ENCODE data around the gene TAF1D.

TAF1D gene

DNA sequence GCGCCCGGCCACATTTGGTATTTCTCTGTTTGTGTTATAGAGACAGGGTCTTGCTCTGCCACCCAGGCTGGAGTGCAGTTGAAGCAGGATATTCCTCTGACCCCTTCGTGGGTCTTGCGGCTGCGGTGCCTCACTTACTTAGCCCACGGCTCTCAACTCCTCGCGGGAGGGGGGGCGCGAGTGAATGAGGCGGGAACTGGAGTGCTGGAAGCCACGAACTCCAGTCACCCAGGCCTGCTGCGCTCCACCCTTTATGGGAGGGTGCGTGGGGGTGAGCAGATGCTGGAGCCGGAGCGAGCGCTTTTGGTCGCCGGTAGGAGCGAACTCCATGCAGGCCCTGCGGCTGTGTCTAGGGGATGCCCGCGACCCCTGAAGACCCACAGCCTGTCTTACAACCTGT, 2.0 kb upstream of the TAF1D start:
- Mint-ChIP-seq H3K36me3 (ENCODE audit: insufficient read depth) (peaks cover 33% of the 10 kb centered on the region), H3K27ac (ENCODE audit: low read depth) (no peak overlapping the region), H3K9me3 (no peaks in the 10 kb centered on the region), H3K4me3 (peak overlapping the region; percentile 100), H3K27me3 (no peaks in the 10 kb centered on the region), H3K4me1 (peaks cover 47% of the 10 kb centered on the region)
- no peak for ATAC-seq (replicated peaks; ENCODE audit: extremely low read depth, poor library complexity, severe bottlenecking)
- DNase-seq (ENCODE audit: low spot score in 2 of 2) = no peak

DNA sequence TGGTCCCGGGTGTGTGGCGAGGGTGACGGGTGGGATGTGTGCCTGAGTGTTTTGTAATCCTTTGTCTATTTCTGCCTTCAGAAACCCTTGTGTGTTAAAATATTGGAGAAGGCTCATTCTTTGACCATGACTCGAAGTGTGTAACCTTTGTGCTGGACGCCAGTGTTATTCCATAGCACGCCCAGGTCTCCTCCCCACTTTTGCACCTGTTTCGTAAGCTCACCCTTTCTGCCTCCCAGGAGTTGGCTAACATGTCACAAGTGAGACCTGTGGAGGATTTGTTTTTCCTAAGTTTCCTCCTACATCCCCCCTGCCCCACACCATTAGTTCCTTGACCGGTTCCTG, 559 bp upstream of the TAF1D start:
- H3K9me3 Mint-ChIP-seq = no peaks in the 10 kb centered on the region
- peak overlapping the region; percentile 100 for H3K4me3 Mint-ChIP-seq
- H3K4me1 Mint-ChIP-seq = peaks cover 62% of the 10 kb centered on the region
- DNase-seq (ENCODE audit: low spot score in 2 of 2) (no peak), ATAC-seq (replicated peaks; ENCODE audit: extremely low read depth, poor library complexity, severe bottlenecking) (peak; percentile 1)
- H3K36me3 Mint-ChIP-seq (ENCODE audit: insufficient read depth) = peaks cover 46% of the 10 kb centered on the region
- H3K27ac Mint-ChIP-seq (ENCODE audit: low read depth) = peak overlapping the region; percentile 99
- no peaks in the 10 kb centered on the region for H3K27me3 Mint-ChIP-seq

GRCh38 chr11:93740730-93741093, 583 bp downstream of the TAF1D start:
- DNase-seq (ENCODE audit: low spot score in 2 of 2) (peak in 1 of 2 donors; percentile 57), ATAC-seq (replicated peaks; ENCODE audit: extremely low read depth, poor library complexity, severe bottlenecking) (peak; percentile 65)
- H3K4me1 Mint-ChIP-seq = peaks cover 73% of the 10 kb centered on the region
- no peaks in the 10 kb centered on the region for H3K9me3 Mint-ChIP-seq
- H3K27me3 Mint-ChIP-seq = no peaks in the 10 kb centered on the region
- peak overlapping the region; percentile 100 for H3K4me3 Mint-ChIP-seq
- peaks cover 57% of the 10 kb centered on the region for H3K36me3 Mint-ChIP-seq (ENCODE audit: insufficient read depth)
- H3K27ac Mint-ChIP-seq (ENCODE audit: low read depth) = peak overlapping the region; percentile 99

GRCh38 chr11:93740031-93740729, 1.1 kb downstream of the TAF1D start:
- DNase-seq (ENCODE audit: low spot score in 2 of 2) (no peak), ATAC-seq (replicated peaks; ENCODE audit: extremely low read depth, poor library complexity, severe bottlenecking) (no peak)
- H3K27ac Mint-ChIP-seq (ENCODE audit: low read depth) = peak overlapping the region; percentile 99
- no peaks in the 10 kb centered on the region for H3K9me3 Mint-ChIP-seq
- H3K4me3 Mint-ChIP-seq = peak overlapping the region; percentile 100
- H3K27me3 Mint-ChIP-seq = no peaks in the 10 kb centered on the region
- H3K36me3 Mint-ChIP-seq (ENCODE audit: insufficient read depth) = peaks cover 59% of the 10 kb centered on the region
- peaks cover 75% of the 10 kb centered on the region for H3K4me1 Mint-ChIP-seq

DNA sequence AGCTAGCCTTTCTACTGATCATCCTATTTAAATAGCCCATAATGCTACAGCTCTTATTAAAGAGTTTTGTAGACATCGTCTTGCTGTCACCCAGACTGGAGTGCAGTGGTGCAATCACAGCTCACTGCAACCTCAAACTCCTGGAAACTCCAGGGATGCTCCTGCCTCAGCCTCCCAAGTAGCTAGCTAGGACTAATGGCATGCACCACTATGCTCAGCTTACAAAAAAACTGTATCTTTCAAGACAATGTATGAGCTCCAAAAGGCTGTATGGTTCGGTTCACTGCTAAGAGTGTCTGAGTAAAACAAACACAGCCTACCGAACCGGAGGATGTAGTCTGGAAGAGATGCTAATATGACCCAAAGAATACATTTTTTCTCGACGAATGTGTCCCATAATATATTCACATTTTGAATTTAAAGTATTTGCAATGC, 2.6 kb downstream of the TAF1D start:
- ATAC-seq (replicated peaks; ENCODE audit: extremely low read depth, poor library complexity, severe bottlenecking) (no peak), DNase-seq (ENCODE audit: low spot score in 2 of 2) (no peak)
- H3K27me3 Mint-ChIP-seq = no peaks in the 10 kb centered on the region
- peak overlapping the region; percentile 99 for H3K27ac Mint-ChIP-seq (ENCODE audit: low read depth)
- peak overlapping the region; percentile 100 for H3K4me3 Mint-ChIP-seq
- H3K9me3 Mint-ChIP-seq = no peaks in the 10 kb centered on the region
- peaks cover 75% of the 10 kb centered on the region for H3K4me1 Mint-ChIP-seq
- H3K36me3 Mint-ChIP-seq (ENCODE audit: insufficient read depth) = peaks cover 71% of the 10 kb centered on the region

DNA sequence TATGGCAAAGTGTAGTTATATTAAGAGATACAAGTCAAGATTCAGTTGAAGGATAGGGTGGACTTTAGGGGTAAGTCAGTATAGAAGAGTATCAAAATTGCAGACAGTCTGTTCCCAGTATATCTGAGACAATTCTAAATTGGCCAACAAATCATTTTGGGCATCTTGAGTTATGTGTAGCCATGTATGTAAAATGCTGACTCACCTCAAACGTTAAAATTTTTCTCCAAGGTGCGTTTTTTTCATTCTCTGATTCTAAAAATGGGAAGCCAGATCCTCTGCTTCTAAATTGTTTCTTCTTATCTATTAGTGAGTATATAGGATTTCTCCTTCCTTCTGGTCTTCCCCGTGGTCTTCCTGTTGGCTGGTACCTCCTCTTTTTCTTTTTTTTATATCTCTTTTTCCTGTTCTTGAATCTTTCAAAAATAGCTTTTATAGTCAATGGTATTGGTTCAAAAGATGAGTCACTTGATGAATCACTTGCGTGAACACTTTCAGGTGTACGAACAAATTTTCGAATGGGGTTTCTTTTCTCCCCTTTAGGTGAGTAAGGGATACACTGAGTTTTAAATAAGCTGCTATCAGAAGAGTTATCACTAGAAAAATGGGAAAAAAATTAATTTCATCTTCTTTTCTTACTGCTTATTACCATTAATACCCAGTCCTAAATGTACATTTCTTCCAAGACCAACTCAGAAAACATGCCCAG, 3.2 kb downstream of the TAF1D start:
- H3K27ac Mint-ChIP-seq (ENCODE audit: low read depth) = peak overlapping the region; percentile 99
- H3K27me3 Mint-ChIP-seq = no peaks in the 10 kb centered on the region
- ATAC-seq (replicated peaks; ENCODE audit: extremely low read depth, poor library complexity, severe bottlenecking) (no peak), DNase-seq (ENCODE audit: low spot score in 2 of 2) (no peak)
- peaks cover 77% of the 10 kb centered on the region for H3K36me3 Mint-ChIP-seq (ENCODE audit: insufficient read depth)
- peaks cover 75% of the 10 kb centered on the region for H3K4me1 Mint-ChIP-seq
- H3K4me3 Mint-ChIP-seq = peak overlapping the region; percentile 100
- no peaks in the 10 kb centered on the region for H3K9me3 Mint-ChIP-seq

- Mint-ChIP-seq H3K9me3 (no peaks in the 10 kb centered on the region), H3K27ac (ENCODE audit: low read depth) (peak overlapping the region; percentile 99)
Measured at GRCh38 chr11:93736129-93736528, 5.2 kb downstream of the TAF1D start.

GRCh38 chr11:93735627-93736026, 5.7 kb downstream of the TAF1D start:
- Mint-ChIP-seq H3K4me3 (no peak overlapping the region), H3K27ac (ENCODE audit: low read depth) (peak overlapping the region; percentile 99), H3K4me1 (peaks cover 59% of the 10 kb centered on the region), H3K36me3 (ENCODE audit: insufficient read depth) (peaks cover 79% of the 10 kb centered on the region), H3K27me3 (no peaks in the 10 kb centered on the region), H3K9me3 (no peaks in the 10 kb centered on the region)
- no peak for ATAC-seq (replicated peaks; ENCODE audit: extremely low read depth, poor library complexity, severe bottlenecking)
- DNase-seq (ENCODE audit: low spot score in 2 of 2) = no peak

More at GRCh38 chr11:93736129-93736528, 5.2 kb downstream of the TAF1D start:
- Mint-ChIP-seq H3K36me3 (ENCODE audit: insufficient read depth) (peaks cover 80% of the 10 kb centered on the region), H3K27me3 (no peaks in the 10 kb centered on the region), H3K4me3 (no peak overlapping the region), H3K4me1 (peaks cover 64% of the 10 kb centered on the region)
- DNase-seq (ENCODE audit: low spot score in 2 of 2) = no peak
- no peak for ATAC-seq (replicated peaks; ENCODE audit: extremely low read depth, poor library complexity, severe bottlenecking)

DNA sequence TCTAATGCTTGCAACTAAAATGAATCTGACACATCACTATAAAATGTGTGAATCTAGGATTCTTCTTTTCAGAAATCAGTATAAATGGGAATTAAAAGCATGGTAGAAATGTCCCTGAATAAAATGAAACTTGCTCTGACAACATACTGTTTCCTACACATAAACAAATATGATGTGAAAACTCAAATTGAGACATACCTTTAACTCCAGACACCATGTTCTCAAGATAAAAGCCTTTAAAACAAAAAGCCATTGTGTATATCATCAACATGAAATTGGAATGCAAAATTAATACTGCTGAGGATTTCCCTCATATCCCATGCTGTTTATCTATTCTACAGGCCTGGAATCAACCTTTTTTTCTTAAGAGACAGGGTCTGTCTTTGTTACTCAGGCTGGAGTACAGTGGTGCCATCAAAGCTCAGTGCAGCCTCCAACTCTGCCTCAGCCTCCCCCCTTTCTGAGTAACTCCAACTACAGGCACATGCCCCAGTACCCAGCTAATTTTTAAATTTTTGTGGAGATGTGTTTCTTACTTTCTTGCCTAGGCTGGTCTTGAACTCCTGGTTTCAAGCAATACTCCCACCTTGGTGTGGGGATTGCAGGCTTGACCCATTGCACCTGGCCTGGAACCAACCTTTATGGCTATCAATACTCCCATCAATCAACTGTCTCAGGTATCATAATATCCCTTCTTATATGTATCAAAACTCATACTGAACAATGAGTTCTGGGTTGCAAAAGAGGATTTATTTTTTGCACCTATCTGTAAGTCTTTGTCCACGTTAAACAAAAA, 6.7 kb downstream of the TAF1D start:
- no peaks in the 10 kb centered on the region for H3K9me3 Mint-ChIP-seq
- no peak for DNase-seq (ENCODE audit: low spot score in 2 of 2)
- peak overlapping the region; percentile 38 for H3K27ac Mint-ChIP-seq (ENCODE audit: low read depth)
- peaks cover 82% of the 10 kb centered on the region for H3K36me3 Mint-ChIP-seq (ENCODE audit: insufficient read depth)
- H3K4me3 Mint-ChIP-seq = no peak overlapping the region
- peaks cover 49% of the 10 kb centered on the region for H3K4me1 Mint-ChIP-seq
- H3K27me3 Mint-ChIP-seq = no peaks in the 10 kb centered on the region
- ATAC-seq (replicated peaks; ENCODE audit: extremely low read depth, poor library complexity, severe bottlenecking) = no peak

GRCh38 chr11:93733474-93733873, 7.8 kb downstream of the TAF1D start:
- peak overlapping the region; percentile 61 for H3K27ac Mint-ChIP-seq (ENCODE audit: low read depth)
- H3K27me3 Mint-ChIP-seq = no peaks in the 10 kb centered on the region
- no peak overlapping the region for H3K4me3 Mint-ChIP-seq
- H3K9me3 Mint-ChIP-seq = no peaks in the 10 kb centered on the region
- ATAC-seq (replicated peaks; ENCODE audit: extremely low read depth, poor library complexity, severe bottlenecking) = no peak
- no peak for DNase-seq (ENCODE audit: low spot score in 2 of 2)
- peaks cover 39% of the 10 kb centered on the region for H3K4me1 Mint-ChIP-seq
- H3K36me3 Mint-ChIP-seq (ENCODE audit: insufficient read depth) = peaks cover 85% of the 10 kb centered on the region

- H3K36me3 Mint-ChIP-seq (ENCODE audit: insufficient read depth) = peaks cover 82% of the 10 kb centered on the region
- H3K4me3 Mint-ChIP-seq = no peak overlapping the region
- no peaks in the 10 kb centered on the region for H3K27me3 Mint-ChIP-seq
- no peak for DNase-seq (ENCODE audit: low spot score in 2 of 2)
- H3K27ac Mint-ChIP-seq (ENCODE audit: low read depth) = peak overlapping the region; percentile 61
- peaks cover 36% of the 10 kb centered on the region for H3K4me1 Mint-ChIP-seq
- H3K9me3 Mint-ChIP-seq = no peaks in the 10 kb centered on the region
- ATAC-seq (replicated peaks; ENCODE audit: extremely low read depth, poor library complexity, severe bottlenecking) = no peak
Measured at GRCh38 chr11:93732237-93732892, 8.9 kb downstream of the TAF1D start.

Data from central memory CD8-positive, alpha-beta T cell (primary cell).